Measurements from ENCODE around the gene BCL2L2.

Gene BCL2L2

DNA sequence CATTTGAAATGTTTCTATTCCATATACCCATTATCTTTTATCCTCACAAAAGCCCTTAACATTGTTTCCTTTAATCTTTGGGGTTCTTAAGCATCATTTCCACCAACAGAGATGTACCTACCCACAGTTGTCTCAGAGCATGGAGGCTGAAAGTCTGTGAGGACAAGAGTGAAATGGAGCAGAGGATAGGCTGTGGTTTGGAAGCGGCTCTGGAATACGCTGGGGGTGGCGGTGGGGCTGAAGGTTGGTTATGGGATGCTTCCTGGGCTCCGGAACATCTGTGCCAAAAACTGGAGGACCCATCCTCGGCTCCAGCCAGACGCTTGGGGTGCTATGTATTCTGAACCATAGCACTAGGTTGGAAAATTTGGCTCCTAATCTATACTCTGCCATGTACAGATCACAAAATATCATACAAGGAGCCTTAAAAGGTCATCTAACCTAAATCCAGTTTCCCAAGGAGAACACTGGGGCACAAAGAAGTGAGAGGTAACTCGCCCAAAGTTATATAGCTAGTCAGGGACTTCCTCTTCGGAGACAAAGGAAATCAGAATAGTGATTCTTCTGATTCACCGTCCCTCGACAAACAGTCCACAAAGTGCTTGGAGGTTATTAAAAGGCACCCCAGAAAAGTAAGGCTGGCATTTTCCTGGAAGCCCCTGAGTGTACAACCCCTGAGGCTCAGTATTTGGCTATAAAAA is 6.5 kb upstream of the BCL2L2 start:
- no peak for DNase-seq

DNA sequence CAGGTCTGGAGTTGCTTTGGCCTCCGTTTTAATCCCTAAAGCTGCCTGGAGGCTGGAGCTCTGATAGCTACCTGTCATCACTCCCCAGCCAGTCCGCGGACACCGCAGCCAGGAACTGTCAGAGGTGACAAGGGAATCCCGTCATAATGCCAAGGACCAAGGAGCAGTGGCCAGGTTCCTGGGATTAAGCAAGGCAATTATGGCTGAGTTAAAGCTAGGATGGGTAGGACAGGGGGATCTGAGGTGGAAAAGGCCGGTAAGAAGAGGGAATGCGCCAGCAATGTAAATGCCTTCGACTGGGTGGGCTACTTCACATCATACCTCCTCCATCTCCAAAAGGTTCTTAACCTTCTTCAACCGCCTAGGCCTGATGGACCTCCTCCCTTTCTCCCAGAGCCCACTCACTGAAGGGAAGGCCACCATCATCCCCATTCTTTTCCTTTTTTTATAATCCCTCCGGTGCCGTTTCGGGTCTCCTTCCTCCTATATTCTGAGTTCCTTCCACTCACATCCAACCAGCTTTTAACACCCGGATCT is 5.9 kb upstream of the BCL2L2 start:
- no peak for DNase-seq

DNA sequence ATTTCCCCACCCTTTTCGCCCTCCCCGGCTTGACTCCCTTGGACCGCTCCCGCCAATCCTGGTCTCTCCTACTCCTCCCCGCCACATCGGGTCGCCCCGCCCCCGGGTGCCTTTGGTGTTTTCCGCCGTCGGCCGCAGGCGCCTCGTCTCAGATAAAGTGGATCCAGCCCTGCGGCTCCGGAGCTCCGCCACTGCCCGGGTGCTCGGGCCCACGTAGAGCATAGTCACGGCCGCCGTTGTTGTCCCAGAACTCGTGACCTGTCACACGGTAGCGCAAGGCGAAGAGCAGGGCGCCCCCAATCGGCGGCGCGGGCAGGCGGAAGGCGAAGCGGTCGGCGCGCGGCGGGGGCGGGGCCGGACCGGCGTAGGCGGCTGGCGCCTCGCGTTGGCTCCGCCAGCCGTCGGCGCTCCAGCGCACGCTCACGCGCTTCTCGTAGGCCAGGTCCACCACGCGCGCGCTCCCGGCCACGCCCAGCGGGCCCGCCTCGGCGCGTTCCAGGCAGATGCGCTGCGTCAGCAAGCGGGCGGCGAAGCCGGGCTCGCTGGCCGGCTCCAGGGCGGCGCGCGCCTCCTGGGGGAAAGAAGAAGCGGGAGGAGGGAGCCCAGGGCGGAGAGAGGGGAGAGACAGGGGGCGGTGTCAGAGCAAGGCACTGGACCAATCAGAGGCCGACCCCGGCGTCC is 5.2 kb upstream of the BCL2L2 start:
- DNase-seq, result peak; percentile 79

DNA sequence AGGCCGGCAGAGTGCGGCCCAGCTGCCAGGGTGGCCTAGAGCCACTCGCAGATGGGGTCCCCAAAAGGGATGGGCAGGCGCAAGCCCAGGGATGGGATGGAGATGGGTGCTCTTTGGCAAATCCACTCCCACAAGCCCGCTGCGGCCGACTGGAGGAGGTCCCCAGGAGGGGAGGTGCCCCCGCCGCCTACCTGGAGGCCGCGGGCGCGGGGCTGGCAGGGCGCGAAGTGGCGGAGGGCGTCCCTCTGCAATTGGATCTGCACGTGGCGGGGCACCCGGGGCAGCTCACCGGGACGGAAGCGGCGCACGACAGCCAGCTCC is 4.7 kb upstream of the BCL2L2 start:
- no peak for DNase-seq

DNA sequence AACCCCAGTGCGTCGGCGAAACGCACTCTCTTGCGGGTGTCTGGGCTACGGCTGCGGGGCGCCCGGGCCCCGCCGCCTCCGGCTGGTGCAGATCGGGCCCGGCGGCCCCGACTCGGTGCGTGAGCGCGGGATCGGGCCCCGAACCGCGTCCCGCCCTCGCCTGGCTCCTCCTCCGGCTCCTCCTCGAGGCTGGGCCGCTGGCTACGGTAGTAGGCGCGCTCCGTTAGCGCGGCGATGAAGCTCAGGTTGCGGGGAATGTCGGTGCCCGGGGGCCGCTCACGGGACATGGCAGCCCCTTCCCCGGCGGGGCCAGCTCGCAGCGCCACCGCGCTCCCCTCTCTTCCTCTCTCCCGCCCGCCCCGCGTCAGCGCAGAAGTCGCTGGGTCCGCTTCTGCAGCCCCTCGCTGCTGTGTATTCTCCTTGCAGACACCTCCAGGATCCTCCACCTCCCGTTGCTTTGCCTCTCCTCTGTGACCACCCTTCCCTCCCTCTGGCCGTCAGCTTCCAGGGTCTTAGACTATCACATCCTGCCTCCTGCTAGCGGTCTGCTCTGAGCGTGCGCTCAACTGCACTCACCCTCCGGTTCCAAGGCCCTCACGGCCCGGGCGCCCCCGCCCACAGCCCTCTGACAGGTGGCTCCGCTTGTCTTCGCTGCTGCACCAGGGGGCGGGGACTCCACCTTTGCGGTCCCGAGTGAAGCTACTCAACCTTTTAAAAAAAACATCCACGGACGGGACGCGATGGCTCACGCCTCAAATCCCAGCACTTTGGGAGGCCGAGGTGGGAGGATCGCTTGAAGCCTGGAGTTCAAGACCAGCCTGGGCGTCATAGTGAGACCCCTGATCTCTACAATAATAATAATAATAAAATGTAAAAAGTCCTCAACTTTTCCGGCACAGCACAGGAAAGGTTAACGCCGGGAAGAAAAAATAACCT is 4.1 kb upstream of the BCL2L2 start, which contains the start of gene PPP1R3E:
TSS of gene PPP1R3E (minus strand) at position 570 of the 936 bp plus-strand sequence. CDS start at position 287, 283 bp downstream.
- no peak for DNase-seq

DNA sequence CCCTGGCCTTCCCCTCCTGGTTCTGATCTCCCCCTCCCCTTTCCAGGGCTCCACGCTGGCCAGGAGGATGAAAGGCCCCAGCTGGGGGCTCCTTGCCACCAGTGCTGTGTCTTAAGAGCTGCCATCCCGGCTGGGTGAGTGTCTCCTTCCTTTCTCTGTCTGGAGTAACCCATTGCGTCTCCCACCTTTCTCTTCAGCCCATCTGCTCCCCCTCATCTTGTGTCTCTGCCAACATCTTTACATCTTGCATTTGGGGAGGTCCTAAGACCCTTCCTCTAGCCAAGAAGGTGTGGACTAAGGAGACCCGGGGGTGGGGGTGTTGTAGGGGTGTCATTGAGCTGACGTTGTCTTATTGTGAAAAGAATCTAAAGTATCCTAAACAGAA is 505 bp downstream of the BCL2L2 start:
- DNase-seq, result no peak

DNA sequence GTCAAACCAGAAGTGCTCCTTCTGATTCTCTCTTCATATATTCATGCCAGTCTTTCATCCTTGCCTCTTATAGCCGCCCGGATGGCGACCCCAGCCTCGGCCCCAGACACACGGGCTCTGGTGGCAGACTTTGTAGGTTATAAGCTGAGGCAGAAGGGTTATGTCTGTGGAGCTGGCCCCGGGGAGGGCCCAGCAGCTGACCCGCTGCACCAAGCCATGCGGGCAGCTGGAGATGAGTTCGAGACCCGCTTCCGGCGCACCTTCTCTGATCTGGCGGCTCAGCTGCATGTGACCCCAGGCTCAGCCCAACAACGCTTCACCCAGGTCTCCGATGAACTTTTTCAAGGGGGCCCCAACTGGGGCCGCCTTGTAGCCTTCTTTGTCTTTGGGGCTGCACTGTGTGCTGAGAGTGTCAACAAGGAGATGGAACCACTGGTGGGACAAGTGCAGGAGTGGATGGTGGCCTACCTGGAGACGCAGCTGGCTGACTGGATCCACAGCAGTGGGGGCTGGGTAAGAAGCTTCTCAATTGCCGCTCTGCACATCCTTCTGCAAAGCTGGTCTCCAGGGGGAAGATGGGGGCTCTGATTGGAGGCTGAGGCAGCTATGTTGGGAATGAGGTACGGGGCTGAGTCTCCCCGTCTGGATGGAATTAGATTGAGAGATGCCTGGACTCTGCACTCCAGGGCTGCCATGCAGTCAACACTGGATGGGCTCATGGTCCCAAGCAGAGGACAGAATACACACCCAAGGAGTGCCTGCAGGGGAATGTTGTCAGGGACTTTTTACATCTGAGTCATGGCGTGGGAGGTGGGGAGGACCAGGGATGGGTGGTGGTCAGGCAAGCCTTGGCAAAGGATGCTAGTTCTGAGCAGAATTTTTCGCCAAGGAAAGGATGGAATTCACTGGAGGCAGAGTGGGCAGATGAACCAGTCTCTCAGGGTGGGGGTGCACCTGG is 1.3 kb downstream of the BCL2L2 start:
- DNase-seq, result no peak

DNA sequence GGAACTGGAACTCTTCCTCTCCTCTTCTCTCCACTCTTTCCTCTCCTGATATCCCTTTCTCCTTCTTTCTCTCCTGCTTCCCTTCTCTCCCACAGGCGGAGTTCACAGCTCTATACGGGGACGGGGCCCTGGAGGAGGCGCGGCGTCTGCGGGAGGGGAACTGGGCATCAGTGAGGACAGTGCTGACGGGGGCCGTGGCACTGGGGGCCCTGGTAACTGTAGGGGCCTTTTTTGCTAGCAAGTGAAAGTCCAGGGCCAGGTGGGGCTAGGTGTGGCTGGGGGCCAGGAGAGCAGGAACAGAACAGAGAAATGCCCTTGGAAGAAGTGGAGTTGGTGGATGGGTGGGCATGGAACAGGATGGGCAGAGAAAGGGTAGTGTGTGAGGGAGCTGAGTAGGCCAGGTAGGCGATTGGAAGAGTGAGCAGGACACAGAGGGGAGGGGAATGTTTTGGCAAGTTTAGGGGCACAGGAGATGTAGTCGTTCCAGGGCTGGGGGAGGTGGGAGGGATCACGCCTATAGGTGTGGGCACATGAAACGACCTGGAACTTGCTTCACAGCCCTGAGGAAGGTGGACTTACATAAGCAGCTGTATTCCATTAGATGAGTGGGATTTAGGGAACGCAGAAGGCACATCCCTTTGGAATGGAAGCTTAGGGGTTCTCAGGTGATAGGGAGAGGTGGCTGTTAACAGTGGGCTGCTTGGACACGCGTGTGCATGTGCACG is 2.2 kb downstream of the BCL2L2 start:
- no peak for DNase-seq

DNA sequence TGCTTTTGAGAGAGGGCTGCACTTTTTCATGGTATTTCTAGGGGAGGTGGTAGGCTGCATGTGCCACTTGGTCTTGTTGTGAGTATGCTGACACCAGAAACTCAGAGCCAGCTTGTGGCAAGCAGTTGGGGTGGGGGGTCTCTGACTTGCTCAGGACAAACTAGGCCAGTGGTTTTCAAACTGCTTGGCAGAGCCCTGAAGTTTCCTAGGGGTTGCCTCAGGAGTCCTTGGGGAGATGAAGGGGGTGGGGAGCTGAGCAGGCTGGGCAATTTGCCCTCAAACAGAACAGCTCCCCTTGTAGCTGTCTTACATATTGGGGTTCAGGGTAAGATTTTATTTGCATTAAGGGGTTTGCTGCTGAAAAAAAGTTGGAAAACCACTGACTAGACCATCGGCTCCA is 3.9 kb downstream of the BCL2L2 start:
- no peak for DNase-seq

DNA sequence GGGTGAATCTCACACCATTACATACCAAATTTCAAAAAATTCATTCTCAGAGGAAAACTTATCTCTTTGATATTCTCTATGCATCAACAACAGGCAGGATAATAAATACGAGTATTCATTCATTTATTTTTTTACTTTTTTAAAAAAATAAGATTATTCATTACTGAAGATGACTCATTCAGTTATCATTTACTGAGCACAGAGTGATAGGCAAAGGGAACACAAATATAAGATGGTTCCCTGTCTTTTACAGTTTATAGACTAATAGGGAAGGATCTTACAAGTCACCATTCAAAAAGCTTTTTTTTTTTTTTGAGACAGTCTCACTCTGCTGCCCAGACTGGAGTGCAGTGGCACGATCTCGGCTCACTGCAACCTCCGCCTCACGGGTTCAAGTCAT is 9.7 kb downstream of the BCL2L2 start:
- DNase-seq, result no peak

DNA sequence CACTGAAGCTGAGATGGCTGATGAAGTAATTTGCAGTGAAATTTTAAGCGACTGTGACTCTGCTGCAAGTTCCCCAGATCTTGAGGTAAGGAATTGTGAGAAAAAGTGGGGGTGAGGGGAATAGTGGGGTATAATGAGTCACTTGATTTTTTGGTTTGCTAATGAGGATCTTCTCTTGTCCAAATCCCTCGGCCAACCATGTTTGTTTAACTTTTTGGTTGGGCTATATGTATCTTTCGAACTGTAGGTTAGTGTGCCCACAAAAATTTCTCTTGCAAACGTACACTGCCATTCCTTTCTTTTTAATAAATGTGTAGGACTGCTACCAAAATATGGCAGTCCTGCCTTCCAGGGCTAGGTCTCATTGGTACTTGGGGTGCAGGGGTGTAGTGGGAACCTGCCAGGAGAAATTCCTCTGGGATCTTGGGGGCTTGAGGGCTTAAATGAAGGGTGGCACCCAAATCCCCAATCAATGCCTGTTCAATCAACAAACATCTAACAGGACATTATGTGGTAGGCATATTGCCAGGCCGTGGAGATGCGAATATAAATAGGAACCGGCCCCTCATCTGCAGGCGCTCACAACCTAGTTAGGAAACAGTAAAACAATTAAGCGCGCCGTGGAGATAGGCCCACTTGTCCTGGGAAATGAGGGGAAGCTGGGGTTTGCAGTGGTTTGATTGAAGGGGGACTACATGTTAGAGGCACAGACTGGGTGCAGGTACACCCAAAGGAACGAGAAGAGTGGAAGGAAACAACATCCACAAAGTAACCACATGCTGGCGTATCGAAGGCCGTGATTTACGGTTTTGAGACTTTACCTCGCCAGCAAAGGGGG is 13.3 kb downstream of the BCL2L2 start:
- DNase-seq, result no peak

DNA sequence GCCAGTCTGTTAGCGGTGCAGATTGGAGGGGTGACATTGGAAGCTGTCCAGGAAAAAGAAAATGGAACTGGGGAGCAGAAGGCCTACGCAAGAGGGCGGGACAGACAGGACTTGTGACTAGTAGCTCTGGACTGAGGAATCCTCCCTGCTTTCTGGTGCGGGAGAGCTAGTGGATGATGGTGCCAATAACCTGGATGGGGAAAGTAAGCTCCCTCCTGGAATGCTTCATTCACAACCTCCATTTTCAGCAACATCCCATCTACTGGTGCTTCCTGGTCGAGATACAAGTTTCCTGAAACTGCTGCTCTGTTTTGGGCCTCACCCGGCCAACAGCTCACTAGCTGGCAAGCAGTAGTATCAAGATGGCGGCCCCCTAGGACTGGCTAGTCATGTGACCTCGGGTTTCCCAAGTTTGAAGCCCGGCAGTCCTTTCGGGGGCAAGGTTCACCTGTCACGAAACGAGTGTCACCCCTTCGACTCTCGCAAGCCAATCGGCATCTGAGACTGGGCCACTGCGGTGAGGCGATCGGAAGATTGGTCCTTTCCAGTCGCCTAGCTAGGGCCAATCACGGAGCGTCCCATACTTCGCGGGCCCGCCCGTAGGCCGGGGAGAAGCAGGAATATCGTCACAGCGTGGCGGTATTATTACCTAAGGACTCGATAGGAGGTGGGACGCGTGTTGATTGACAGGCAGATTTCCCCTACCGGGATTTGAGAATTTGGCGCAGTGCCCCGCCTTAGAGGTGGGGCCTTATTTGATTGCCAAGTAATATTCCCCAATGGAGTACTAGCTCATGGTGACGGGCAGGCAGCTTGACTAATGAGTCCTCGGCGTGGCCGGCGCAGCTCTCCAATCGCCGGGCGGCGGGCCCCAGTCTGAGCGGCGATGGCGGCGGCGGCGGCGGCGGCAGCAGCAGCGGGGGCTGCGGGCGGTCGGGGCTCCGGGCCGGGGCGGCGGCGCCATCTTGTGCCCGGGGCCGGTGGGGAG is 14.2 kb downstream of the BCL2L2 start, which contains the start of gene PABPN1:
TSS of gene PABPN1 (plus strand) at position 874 of the 988 bp plus-strand sequence. CDS start at position 887, 13 bp downstream.
- peak; percentile 98 for DNase-seq

DNA sequence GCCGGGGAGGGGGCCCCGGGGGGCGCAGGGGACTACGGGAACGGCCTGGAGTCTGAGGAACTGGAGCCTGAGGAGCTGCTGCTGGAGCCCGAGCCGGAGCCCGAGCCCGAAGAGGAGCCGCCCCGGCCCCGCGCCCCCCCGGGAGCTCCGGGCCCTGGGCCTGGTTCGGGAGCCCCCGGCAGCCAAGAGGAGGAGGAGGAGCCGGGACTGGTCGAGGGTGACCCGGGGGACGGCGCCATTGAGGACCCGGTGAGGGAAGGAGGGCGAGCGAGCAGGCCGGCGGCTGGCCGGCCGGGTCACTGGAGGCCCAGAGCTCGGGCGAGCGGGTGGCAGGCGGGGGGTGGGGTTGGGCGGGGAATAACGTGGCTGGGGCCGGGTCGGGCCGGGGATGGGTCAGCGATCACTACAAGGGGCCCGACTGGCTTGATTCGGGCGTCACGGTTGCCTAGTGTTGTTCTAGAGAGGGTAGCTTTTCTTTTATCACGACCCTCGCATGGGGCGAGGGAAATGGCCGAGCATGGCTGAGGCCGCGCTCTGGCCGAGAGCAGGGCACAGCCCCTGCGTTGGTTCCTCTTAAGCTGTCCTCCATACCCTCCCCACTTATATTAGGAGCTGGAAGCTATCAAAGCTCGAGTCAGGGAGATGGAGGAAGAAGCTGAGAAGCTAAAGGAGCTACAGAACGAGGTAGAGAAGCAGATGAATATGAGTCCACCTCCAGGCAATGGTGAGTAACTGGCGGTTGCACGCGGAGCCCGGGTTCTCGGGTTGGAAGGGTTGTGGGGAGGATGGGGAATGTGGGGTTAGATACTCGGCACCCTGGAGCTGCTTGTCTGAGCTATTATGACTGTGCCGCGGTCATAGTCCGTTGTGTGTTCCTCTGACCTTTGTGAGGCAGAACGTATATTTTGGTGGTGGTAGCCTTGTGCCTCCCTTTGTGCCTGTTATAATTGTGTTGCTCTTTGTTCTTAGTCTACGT is 15.2 kb downstream of the BCL2L2 start:
- no peak for DNase-seq

DNA sequence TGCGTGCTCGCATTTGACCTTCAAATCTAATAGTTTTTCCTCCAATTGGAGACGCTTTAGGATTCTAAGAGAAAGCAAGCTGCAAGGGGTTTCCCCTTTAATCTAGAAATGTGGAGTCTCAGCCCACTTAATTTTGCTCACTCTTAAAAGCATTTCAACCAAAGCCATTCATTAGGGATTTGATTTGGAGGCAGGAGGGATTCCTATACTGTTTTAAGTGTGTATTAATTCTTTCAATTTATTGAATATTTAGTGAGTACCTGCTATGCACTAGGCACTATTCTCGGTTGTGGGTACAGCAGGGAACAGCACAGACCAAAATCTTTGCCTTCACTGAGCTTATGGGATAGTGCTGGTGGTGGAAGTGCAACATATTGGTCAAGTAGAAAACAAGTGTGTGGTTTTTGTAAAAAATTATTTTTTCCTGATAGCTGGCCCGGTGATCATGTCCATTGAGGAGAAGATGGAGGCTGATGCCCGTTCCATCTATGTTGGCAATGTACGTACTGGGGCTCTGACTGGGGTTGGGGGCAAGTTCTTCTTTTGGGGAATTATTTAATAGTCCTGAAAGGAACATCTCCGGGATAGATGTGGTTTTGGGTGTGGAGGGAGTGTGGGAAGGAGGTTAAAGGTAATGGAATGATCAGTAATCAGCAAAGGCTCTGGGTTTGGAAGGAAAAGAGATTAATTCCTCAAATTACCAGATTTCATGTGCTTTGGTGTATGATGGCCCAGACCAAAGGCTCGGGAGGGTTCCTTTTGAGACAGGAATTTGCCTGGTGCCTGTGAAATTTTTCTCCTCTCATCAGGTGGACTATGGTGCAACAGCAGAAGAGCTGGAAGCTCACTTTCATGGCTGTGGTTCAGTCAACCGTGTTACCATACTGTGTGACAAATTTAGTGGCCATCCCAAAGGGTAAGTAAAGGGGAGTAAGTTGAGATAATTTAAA is 16.2 kb downstream of the BCL2L2 start:
- no peak for DNase-seq

DNA sequence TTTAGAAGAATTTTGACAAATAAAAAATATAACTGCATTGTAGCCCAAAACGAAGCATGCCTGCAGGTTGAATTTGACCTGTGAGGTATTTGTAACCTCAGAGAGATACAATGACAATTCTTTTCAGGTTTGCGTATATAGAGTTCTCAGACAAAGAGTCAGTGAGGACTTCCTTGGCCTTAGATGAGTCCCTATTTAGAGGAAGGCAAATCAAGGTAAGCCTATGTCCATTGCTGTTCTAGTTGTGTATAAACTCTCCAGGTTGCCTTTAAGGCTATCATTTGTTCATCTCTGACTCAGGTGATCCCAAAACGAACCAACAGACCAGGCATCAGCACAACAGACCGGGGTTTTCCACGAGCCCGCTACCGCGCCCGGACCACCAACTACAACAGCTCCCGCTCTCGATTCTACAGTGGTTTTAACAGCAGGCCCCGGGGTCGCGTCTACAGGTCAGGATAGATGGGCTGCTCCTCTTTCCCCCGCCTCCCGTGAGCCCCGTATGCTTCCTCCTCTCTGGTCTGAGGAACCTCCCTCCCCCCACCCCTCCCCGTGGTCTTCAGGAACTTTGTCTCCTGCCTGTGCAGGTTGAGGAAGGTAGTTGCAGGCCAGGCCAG is 17.3 kb downstream of the BCL2L2 start:
- no peak for DNase-seq

DNA sequence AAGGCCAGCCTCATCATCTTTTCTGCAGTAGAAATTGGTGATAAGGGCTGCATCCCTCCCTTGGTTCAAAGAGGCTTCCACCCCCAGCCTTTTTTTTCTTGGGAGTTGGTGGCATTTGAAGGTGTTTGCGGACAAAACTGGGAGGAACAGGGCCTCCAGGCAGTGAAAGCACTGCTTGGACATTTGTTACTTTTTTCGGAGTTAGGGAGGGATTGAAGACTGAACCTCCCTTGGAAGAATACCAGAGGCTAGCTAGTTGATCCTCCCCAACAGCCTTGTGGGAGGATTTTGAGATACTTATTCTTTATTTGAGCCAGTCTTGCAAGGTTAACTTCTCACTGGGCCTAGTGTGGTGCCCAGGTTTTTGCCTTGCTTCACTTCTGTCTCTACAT is 17.8 kb downstream of the BCL2L2 start:
- DNase-seq, result no peak

Measured in SIG-M5 (cell line).